Mesothelial cell of epicardium (in vitro differentiated cells): ENCODE results near the gene TMEM134. TPM values are rescaled to one million over a fixed set of nuclear protein-coding genes. Genes with fewer than 3 reads are reported as not detected.

ENCODE experiments used
- DNase-seq, 2 experiments: peaks; one replicate each; pipeline ENCODE4 v3.0.0; 2021; ENCODE audit warnings: low spot score in 2 of 2; ENCODE audit not compliant: unreplicated experiment in 2 of 2
- H3K27ac Mint-ChIP-seq: 2 replicates; pipeline ENCODE4 v1.8.0; 2021; ENCODE audit warnings: mixed read lengths
- H3K27me3 Mint-ChIP-seq: 2 replicates; pipeline ENCODE4 v1.8.0; 2021; ENCODE audit warnings: low read depth, mixed read lengths
- H3K36me3 Mint-ChIP-seq: 2 replicates; pipeline ENCODE4 v1.8.0; 2021; ENCODE audit warnings: mixed read lengths
- H3K4me1 Mint-ChIP-seq: 2 replicates; pipeline ENCODE4 v1.8.0; 2021; ENCODE audit warnings: mixed read lengths
- H3K4me3 Mint-ChIP-seq: 2 replicates; pipeline ENCODE4 v1.8.0; 2021; ENCODE audit warnings: mild to moderate bottlenecking, moderate library complexity, mixed read lengths
- H3K9me3 Mint-ChIP-seq: 2 replicates; pipeline ENCODE4 v1.8.0; 2021; ENCODE audit warnings: mixed read lengths
- CTCF ChIP-seq: fragments of 200-600 bp; sonication (generic); IDR thresholded peaks from one replicate; pipeline ENCODE4 v1.5.0; 2021; ENCODE audit warnings: antibody characterized with exemption; ENCODE audit not compliant: unreplicated experiment
- total RNA-seq: library from RNA; stranded (reverse); gene quantifications from 3 replicates; pipeline ENCODE4 v1.2.1, GENCODE V29; 2021

Gene TMEM134
- total RNA-seq, 1 donor from 2014 or later, result 69.3 TPM

DNA sequence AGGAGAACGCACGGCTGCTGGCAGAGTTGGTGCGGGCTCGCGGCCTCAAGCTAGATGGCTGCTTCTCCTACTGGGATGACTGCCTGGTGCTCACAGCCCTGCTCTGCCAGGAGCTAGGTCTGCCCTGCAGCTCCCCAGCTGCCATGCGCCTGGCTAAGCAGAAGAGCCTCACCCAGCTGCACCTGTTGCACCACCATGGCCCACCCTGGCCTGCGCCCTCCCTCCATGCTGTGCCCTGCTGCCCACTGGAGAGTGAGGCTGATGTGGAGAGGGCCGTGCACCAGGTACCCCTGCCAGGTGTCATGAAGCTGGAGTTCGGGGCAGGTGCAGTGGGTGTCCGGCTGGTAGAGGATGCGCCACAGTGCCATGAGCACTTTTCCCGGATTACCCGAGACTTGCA lies 45.6 kb downstream of the TMEM134 start:
- Mint-ChIP-seq H3K9me3 (no peaks in the 10 kb centered on the region), H3K27ac (no peak overlapping the region), H3K4me3 (no peak overlapping the region), H3K36me3 (no peaks in the 10 kb centered on the region), H3K4me1 (peaks cover 16% of the 10 kb centered on the region), H3K27me3 (no peaks in the 10 kb centered on the region)
- TF ChIP-seq CTCF, result no peak
- DNase-seq, result no peak

DNA sequence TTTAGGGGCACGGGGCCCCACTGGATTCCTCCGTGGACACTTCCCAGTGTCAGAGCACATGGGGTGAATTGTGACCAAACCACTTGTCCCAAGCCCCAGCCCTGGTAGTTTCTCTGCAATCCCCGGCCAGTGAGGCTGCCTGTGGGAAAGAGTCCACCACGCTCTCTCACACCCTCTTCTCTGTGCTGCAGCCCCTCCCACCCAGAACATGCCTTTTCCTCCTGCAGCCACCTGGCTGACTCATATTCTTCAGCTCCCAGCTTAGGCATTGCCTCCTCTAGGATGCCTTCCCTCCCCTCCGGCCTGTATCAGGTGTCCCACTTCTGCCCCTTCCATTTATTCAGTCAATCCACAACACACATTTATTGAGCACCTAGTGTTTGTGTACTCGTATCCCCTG lies 46.2 kb downstream of the TMEM134 start:
- DNase-seq, result no peak
- Mint-ChIP-seq H3K36me3 (no peaks in the 10 kb centered on the region), H3K27ac (no peak overlapping the region)

GRCh38 chr11:67421430-67422031 lies 47.5 kb downstream of the TMEM134 start:
- peak overlapping the region; percentile 75 for H3K27ac Mint-ChIP-seq
- no peaks in the 10 kb centered on the region for H3K36me3 Mint-ChIP-seq
- peak overlapping the region; percentile 61 for H3K4me3 Mint-ChIP-seq
- no peak for DNase-seq
- peaks cover 14% of the 10 kb centered on the region for H3K4me1 Mint-ChIP-seq
- TF ChIP-seq CTCF, result no peak
- no peaks in the 10 kb centered on the region for H3K9me3 Mint-ChIP-seq
- H3K27me3 Mint-ChIP-seq, result peaks cover 4% of the 10 kb centered on the region

More for the DNA sequence above, 46.2 kb downstream of the TMEM134 start:
- H3K27me3 Mint-ChIP-seq, result no peaks in the 10 kb centered on the region
- TF ChIP-seq CTCF, result no peak
- H3K4me1 Mint-ChIP-seq, result peaks cover 14% of the 10 kb centered on the region
- H3K9me3 Mint-ChIP-seq, result no peaks in the 10 kb centered on the region
- no peak overlapping the region for H3K4me3 Mint-ChIP-seq

DNA sequence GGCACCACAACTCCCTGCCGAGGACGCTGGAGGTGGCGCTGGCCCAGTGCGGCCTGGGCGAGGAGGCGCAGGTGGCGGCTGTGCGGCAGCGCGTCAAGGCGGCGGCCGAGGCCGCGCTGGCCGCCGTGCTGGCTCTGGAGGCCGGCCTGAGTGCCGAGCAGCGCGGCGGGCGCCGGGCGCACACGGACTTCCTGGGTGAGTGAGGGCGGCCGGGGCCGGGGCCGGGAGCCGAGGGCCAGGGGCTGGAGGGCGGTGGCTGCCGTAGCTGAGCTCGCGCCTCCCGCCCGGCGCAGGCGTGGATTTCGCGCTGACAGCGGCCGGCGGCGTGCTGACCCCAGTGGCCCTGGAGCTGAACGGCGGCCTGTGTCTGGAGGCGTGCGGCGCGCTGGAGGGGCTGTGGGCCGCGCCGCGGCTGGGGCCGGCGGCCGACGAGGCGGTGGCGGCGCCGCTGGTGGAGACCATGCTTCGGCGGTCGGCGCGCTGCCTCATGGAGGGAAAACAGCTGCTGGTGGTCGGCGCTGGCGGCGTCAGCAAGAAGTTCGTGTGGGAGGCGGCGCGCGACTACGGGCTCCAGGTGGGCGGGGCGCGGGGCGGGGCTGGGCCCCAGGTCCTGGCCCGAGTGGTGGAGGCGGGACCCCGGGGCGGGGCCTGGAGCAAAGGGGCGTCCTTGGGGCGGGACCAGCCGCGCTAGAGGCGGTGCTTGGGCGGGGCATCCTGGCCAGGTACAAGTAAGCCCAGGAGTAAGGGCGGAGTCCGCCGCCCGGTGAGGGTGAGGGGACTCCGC lies 48.2 kb downstream of the TMEM134 start:
- Mint-ChIP-seq H3K4me1 (peaks cover 21% of the 10 kb centered on the region), H3K27me3 (peaks cover 11% of the 10 kb centered on the region), H3K27ac (peak overlapping the region; percentile 75), H3K9me3 (no peaks in the 10 kb centered on the region), H3K36me3 (no peaks in the 10 kb centered on the region), H3K4me3 (peak overlapping the region; percentile 63)
- TF ChIP-seq CTCF, result no peak
- DNase-seq, result peak; percentile 97 to 98

- Mint-ChIP-seq H3K36me3 (no peaks in the 10 kb centered on the region), H3K27ac (peak overlapping the region; percentile 53), H3K4me1 (peaks cover 22% of the 10 kb centered on the region), H3K4me3 (peak overlapping the region; percentile 63), H3K9me3 (no peaks in the 10 kb centered on the region), H3K27me3 (peaks cover 12% of the 10 kb centered on the region)
- TF ChIP-seq CTCF, result no peak
- no peak for DNase-seq
Measured at GRCh38 chr11:67420147-67420645, 48.9 kb downstream of the TMEM134 start.
